Thyroid gland (tissue), 4 donors: ENCODE results near the gene SIX2. TPM values are rescaled to one million over a fixed set of nuclear protein-coding genes. Genes with fewer than 3 reads are reported as not detected.

Source experiments
- DNase-seq, 2 donors: peaks; one replicate each; pipeline ENCODE4 v3.0.0-alpha.2; 2019
- H3K27ac ChIP-seq, 3 donors: fragments of 200-600 bp; sonication (generic); 1 replicate in 2 of 3; 2 replicates in 1 of 3; pipeline ENCODE4 v1.5.1; 2016 to 2019; ENCODE audit warnings: mild to moderate bottlenecking in 1 of 3, moderate library complexity in 1 of 3
- H3K27me3 ChIP-seq: fragments of 200-600 bp; sonication (generic); one replicate; pipeline ENCODE4 v1.5.1; 2019
- H3K36me3 ChIP-seq, 2 donors: fragments of 200-600 bp; sonication (generic); one replicate each; pipeline ENCODE4 v1.5.1; 2016 to 2019
- H3K4me1 ChIP-seq, 2 donors: fragments of 200-600 bp; sonication (generic); one replicate each; pipeline ENCODE4 v1.5.1; 2017 to 2019
- H3K4me3 ChIP-seq, 3 donors: fragments of 200-600 bp; sonication (generic); replicated peaks in 1 of 3; 1 replicate in 2 of 3; 2 replicates in 1 of 3; pipeline ENCODE4 v1.5.1; 2016; ENCODE audit warnings: mild to moderate bottlenecking in 1 of 3
- H3K9me3 ChIP-seq: fragments of 200-600 bp; sonication (generic); one replicate; pipeline ENCODE4 v1.5.1; 2017
- CTCF ChIP-seq, 6 experiments: fragments of 200-600 bp in 3 of 6; fragments of 450-650 bp in 3 of 6; sonication (generic) in 3 of 6; IDR thresholded peaks; one replicate each; pipeline ENCODE4 v1.5.1; 2016 to 2019; ENCODE audit warnings: antibody characterized with exemption in 6 of 6, mild to moderate bottlenecking in 2 of 6, inconsistent platforms in 1 of 6, moderate library complexity in 1 of 6
- POLR2A ChIP-seq, 2 donors: fragments of 450-650 bp; IDR thresholded peaks; one replicate each; pipeline ENCODE4 v1.6.1; 2017; ENCODE audit warnings: antibody characterized with exemption in 2 of 2, mild to moderate bottlenecking in 2 of 2, moderate library complexity in 1 of 2
- WGBS, 2 donors: methylation state at CpG; one replicate each; pipeline ENCODE4 v1.1.5; 2017; 5-methylcytosine and 5-hydroxymethylcytosine counted together
- intact Hi-C: fragments of 100-400 bp; cut with DNase I; formaldehyde crosslinking; loops from one replicate; pipeline ENCODE4 v1.15.1; 2023
- total RNA-seq, 4 donors: library from RNA; depleted of rRNA; stranded (reverse); fragments of >200 nt; gene quantifications; one replicate each; pipeline ENCODE4 v1.2.3, GENCODE V29; 2016

SIX2 gene
- total RNA-seq, 4 donors from 2014 or later, result 0.24 to 3.1 (median 1.5) TPM; not detected in 1

DNA sequence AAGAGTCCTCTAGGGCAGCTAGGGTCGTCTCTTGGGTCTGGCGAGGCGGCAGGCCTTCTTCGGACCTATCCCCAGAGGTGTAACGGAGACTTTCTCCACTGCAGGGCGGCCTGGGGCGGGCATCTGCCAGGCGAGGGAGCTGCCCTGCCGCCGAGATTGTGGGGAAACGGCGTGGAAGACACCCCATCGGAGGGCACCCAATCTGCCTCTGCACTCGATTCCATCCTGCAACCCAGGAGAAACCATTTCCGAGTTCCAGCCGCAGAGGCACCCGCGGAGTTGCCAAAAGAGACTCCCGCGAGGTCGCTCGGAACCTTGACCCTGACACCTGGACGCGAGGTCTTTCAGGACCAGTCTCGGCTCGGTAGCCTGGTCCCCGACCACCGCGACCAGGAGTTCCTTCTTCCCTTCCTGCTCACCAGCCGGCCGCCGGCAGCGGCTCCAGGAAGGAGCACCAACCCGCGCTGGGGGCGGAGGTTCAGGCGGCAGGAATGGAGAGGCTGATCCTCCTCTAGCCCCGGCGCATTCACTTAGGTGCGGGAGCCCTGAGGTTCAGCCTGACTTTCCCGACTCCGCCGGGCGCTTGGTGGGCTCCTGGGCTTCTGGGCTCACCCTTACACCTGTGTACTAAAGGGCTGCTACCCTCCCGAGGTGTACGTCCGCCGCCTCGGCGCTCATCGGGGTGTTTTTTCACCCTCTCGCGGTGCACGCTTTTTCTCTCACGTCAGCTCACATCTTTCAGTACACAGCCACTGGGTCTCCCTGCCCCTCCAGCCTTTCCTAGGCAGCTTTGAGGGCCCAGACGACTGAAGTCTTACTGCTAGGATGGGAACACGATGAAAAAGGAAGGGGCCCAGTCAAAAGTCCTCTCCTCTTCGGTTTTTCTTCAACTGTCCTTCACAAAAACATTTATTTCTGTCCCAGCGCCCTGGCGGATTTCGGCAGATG is 8.1 kb downstream of the SIX2 start:
- H3K27me3 ChIP-seq, result peaks cover 42% of the 10 kb centered on the region
- 6 to 13% methylated on average over 19 to 48 of the region's 61 CpGs for WGBS, 2 donors
- intact Hi-C loops, result no loop called here

GRCh38 chr2:45000341-45000901 is 8.8 kb downstream of the SIX2 start:
- 8 to 9% methylated on average over 6 to 22 of the region's 36 CpGs for WGBS, 2 donors
- no peak for DNase-seq
- H3K36me3 ChIP-seq, result no peaks in the 10 kb centered on the region
- H3K27ac ChIP-seq, result no peak overlapping the region
- H3K9me3 ChIP-seq, result no peaks in the 10 kb centered on the region
- TF ChIP-seq CTCF (IDR thresholded peaks at IDR 0.05) (no peak), POLR2A (IDR thresholded peaks at IDR 0.05) (no peak)
- H3K4me1 ChIP-seq, result peaks cover 9 to 27% of the 10 kb centered on the region in 2 donors
- no peak overlapping the region for H3K4me3 ChIP-seq
- peaks cover 37% of the 10 kb centered on the region for H3K27me3 ChIP-seq
- intact Hi-C loops, result no loop called here

More for the DNA sequence above, 8.1 kb downstream of the SIX2 start:
- no peak for TF ChIP-seq CTCF (IDR thresholded peaks at IDR 0.05)
- no peak for TF ChIP-seq POLR2A (IDR thresholded peaks at IDR 0.05)
- Histone ChIP-seq H3K27ac (no peak overlapping the region), H3K36me3 (no peaks in the 10 kb centered on the region), H3K4me1 (peaks cover 9 to 27% of the 10 kb centered on the region in 2 donors), H3K4me3 (peak overlapping the region in 1 of 3 donors; percentile 20), H3K9me3 (no peaks in the 10 kb centered on the region)
- DNase-seq, result peak in 1 of 2 donors; percentile 34

- peaks cover under 1 to 20% of the 10 kb centered on the region in 2 donors for H3K4me1 ChIP-seq
- no peak for DNase-seq
- no peak overlapping the region for H3K27ac ChIP-seq
- H3K27me3 ChIP-seq, result peaks cover 32% of the 10 kb centered on the region
- H3K9me3 ChIP-seq, result no peaks in the 10 kb centered on the region
- TF ChIP-seq POLR2A (IDR thresholded peaks at IDR 0.05) (no peak), CTCF (IDR thresholded peaks at IDR 0.05) (no peak)
- H3K36me3 ChIP-seq, result no peaks in the 10 kb centered on the region
- 74 to 79% methylated on average over 10 of the region's 10 CpGs for WGBS, 2 donors
- no peak overlapping the region for H3K4me3 ChIP-seq
- intact Hi-C loops, result no loop called here
Observed at GRCh38 chr2:44999540-44999939, 9.7 kb downstream of the SIX2 start.

DNA sequence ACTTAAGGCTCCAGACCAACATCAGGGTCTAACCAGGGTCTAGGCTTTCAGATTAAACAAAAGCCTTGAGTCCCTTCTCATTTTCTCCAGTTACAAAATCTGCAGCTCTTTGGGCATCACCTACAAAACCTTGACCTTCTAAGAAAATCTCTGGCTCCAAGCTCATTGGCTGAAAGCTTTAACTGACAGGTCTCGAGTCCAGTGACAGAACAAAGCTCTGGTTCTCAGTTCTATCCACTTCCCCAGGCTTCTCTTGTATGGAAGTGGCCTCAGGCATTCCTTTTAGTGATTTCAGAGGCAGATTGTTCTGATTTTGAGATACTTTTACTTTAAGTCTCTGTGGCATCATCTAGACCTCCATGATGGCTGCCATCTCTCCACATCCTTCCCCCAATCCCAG is 11.3 kb downstream of the SIX2 start:
- no peak for DNase-seq
- 89 to 95% methylated on average over 1 of the region's 1 CpG for WGBS, 2 donors
- Histone ChIP-seq H3K4me3 (no peak overlapping the region), H3K36me3 (no peaks in the 10 kb centered on the region), H3K9me3 (no peaks in the 10 kb centered on the region), H3K27ac (no peak overlapping the region), H3K4me1 (peaks cover 0 to 10% of the 10 kb centered on the region in 2 donors), H3K27me3 (peaks cover 21% of the 10 kb centered on the region)
- TF ChIP-seq POLR2A (IDR thresholded peaks at IDR 0.05) (no peak), CTCF (IDR thresholded peaks at IDR 0.05) (no peak)
- intact Hi-C loops, result no loop called here

DNA sequence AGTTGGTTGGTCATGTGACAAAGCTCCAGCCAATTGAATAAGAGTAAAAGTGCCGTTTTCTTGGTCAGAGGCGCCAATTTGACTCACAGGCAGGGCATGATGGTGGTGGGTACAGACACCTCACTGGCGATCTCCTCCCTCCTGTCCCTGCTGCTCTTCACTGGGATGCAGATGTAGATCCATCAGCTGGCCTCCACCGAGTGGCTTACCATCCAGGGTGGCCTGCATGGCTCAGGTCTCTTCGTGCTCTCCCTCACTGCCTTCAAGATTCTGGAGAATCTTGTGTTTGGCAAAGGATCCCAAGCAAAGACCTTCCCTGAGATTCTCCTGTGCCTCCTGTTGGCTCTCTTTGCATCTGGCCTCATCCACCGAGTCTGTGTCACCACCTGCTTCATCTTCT is 12.9 kb downstream of the SIX2 start:
- H3K4me1 ChIP-seq, result peaks cover 0 to 7% of the 10 kb centered on the region in 2 donors
- no peak for DNase-seq
- intact Hi-C loops, result no loop called here
- H3K4me3 ChIP-seq, result no peak overlapping the region
- H3K27me3 ChIP-seq, result peaks cover 12% of the 10 kb centered on the region
- H3K36me3 ChIP-seq, result no peaks in the 10 kb centered on the region
- no peaks in the 10 kb centered on the region for H3K9me3 ChIP-seq
- H3K27ac ChIP-seq, result no peak overlapping the region
- TF ChIP-seq CTCF (IDR thresholded peaks at IDR 0.05), result no peak
- 74 to 86% methylated on average over 6 of the region's 6 CpGs for WGBS, 2 donors
